ENCODE data around the gene AMBP. TPM values are rescaled to one million over a fixed set of nuclear protein-coding genes. Genes with fewer than 3 reads are reported as not detected.

AMBP gene
- total and polyA plus RNA-seq, 2 experiments from 2014 or later: not detected

DNA sequence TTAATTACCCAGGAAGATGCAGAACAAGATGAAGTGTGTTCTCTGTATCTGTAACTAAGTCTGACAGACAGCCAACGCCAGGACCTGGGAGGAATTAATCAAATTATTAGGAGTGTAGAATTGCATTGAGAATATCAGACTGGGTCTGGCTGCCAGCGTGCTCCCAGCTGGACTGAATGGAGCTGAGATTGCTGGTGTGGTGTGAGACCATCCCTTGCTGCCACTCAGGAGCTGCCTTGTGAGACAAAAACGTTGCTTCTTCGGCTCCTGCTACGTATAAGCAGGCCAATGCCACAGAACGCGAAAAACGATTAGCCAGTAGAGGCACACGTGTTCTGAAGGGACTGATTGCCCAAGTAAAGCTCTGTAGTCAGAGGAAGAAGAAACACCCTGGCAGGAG, 66.8 kb downstream of the AMBP start:
- Histone ChIP-seq H2AFZ (no peak overlapping the region), H3K36me3 (ENCODE audit: low read depth) (no peaks in the 10 kb centered on the region), H3K79me2 (ENCODE audit: insufficient read depth) (no peaks in the 10 kb centered on the region), H3K9me2 (ENCODE audit: insufficient read depth) (no peaks in the 10 kb centered on the region), H3K27me3 (replicated peaks; ENCODE audit: insufficient read depth) (no peaks in the 10 kb centered on the region), H3K4me2 (ENCODE audit: unreplicated experiment) (no peak overlapping the region), H3K4me1 (ENCODE audit: insufficient read depth) (no peaks in the 10 kb centered on the region), H4K20me1 (ENCODE audit: insufficient read depth) (no peaks in the 10 kb centered on the region), H3K9me3 (ENCODE audit: low read depth) (no peaks in the 10 kb centered on the region), H3K4me3 (no peak overlapping the region), H3F3A (ENCODE audit: insufficient read depth) (no peaks in the 10 kb centered on the region), H3K9ac (no peak overlapping the region), H3K27ac (no peak overlapping the region)
- in situ Hi-C loops (cut with MboI): no loop called here
- DNase-seq: no peak
- 93% methylated on average over 9 of the region's 9 CpGs for whole genome bisulfite sequencing, 2 experiments (ENCODE audit: low coverage in 1 of 2, low lambda C conversion rate in 2 of 2, missing lambda C conversion rate in 2 of 2)
- TF ChIP-seq EZH2phosphoT487 (IDR thresholded peaks at IDR 0.05; ENCODE audit: insufficient read depth, low read depth) (no peak), EZH2 (IDR thresholded peaks at IDR 0.05; ENCODE audit: insufficient read depth, poor library complexity, severe bottlenecking) (no peak)

Other genes starting within 250 kb of the AMBP start
- gene ZNF618, start 202.0 kb downstream of the AMBP start, total RNA-seq (2014; rRNA removed; shearing (Covaris generic)): 2.3 and 3.9 TPM in 2 replicates
- gene ZNF618, start 202.0 kb downstream of the AMBP start, polyA plus RNA-seq (2016; fragmentation: Nextera tagmentation; extraction: Ambion mirVana): 5.1 and 5.7 TPM in 2 replicates
- gene KIF12, start 21.0 kb upstream of the AMBP start, total RNA-seq (2014; rRNA removed; shearing (Covaris generic)): not detected in 2 replicates
- gene KIF12, start 21.0 kb upstream of the AMBP start, polyA plus RNA-seq (2016; fragmentation: Nextera tagmentation; extraction: Ambion mirVana): not detected in 2 replicates
- 2.3 and 3.9 TPM in 2 replicates for gene COL27A1, start 77.2 kb upstream of the AMBP start, total RNA-seq (2014; rRNA removed; shearing (Covaris generic))
- 1.0 and 1.6 TPM in 2 replicates for gene COL27A1, start 77.2 kb upstream of the AMBP start, polyA plus RNA-seq (2016; fragmentation: Nextera tagmentation; extraction: Ambion mirVana)
- gene ORM1, start 244.8 kb upstream of the AMBP start, total RNA-seq (2014; rRNA removed; shearing (Covaris generic)): not detected in 2 replicates
- gene ORM1, start 244.8 kb upstream of the AMBP start, polyA plus RNA-seq (2016; fragmentation: Nextera tagmentation; extraction: Ambion mirVana): not detected in 2 replicates